Nucleus accumbens (tissue), 56 donors: ENCODE data around the gene FAM222B.

Source experiments
- DNase-seq, 56 donors: peaks; one replicate each; lab custom pipeline; 2025; lab: John Stamatoyannopoulos, UW

FAM222B gene

GRCh38 chr17:28717578-28718332, 124.8 kb downstream of the FAM222B start, which contains the start of gene RAB34:
RAB34 (minus strand) TSS chr17:28717868; CDS start chr17:28717266, 602 bp downstream.
- DNase-seq: peak in 35 of 56 donors; percentile 12 to 70 (median 41)

GRCh38 chr17:28716740-28717577, 125.6 kb downstream of the FAM222B start:
- peak in 1 of 56 donors; percentile 20 for DNase-seq

GRCh38 chr17:28715217-28715616, 127.4 kb downstream of the FAM222B start:
- DNase-seq: no peak

GRCh38 chr17:28714281-28714680, 128.3 kb downstream of the FAM222B start:
- no peak for DNase-seq

- DNase-seq: no peak
Observed at GRCh38 chr17:28712705-28713415, 129.7 kb downstream of the FAM222B start.

GRCh38 chr17:28712032-28712704, 130.4 kb downstream of the FAM222B start:
- DNase-seq: no peak

GRCh38 chr17:28711723-28712031, 130.9 kb downstream of the FAM222B start, which contains the start of gene PROCA1:
PROCA1 (minus strand) TSS chr17:28711888; CDS start chr17:28711660, 228 bp downstream.
- peak in 2 of 56 donors; percentile 57 to 60 for DNase-seq

- DNase-seq: peak; percentile 47 to 95 (median 81)
Observed at GRCh38 chr17:28710861-28711722, 131.5 kb downstream of the FAM222B start.

- DNase-seq: no peak
Observed at GRCh38 chr17:28707339-28707720, 135.3 kb downstream of the FAM222B start.

GRCh38 chr17:28706471-28707338, 135.9 kb downstream of the FAM222B start:
- no peak for DNase-seq
